GF-D8 (cell line): ENCODE measurements around the gene TTC3.

Source experiments
- DNase-seq: peaks from one replicate; lab custom pipeline; 2025; lab: John Stamatoyannopoulos, UW

The TTC3 gene

DNA sequence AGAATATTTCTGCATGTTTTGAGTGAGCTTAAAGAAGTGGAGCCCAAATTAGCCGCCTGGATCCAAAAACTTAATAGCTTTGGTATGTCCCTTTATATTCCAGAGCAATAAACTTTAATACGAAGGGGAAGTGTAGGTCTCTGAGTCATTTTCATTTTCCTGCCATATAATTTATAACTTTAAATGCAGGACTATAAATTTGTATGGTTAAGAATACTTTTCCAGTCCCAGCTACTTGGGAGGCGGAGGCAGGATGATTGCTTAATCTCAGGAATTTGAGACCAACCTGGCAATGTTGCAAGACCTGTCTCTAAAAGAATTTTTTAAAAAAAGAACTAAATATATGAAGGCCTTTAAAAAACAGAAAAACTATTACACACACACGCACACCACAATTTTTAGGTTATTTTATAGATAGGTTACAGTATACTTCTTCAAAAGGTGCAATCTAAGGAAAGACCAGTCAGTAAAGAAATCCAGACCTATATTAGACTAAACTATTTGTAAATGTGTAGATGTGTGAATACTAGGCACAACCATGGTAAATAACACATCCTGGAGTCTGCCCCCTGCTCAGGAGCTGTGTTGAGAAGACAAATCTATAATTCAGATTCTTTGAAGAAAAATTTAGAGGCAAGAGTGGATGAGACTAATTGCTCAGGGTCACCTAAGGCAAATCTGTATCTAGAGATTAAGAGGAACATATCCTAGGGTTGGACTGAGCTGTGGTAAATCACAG is 80.3 kb downstream of the TTC3 start:
- no peak for DNase-seq

DNA sequence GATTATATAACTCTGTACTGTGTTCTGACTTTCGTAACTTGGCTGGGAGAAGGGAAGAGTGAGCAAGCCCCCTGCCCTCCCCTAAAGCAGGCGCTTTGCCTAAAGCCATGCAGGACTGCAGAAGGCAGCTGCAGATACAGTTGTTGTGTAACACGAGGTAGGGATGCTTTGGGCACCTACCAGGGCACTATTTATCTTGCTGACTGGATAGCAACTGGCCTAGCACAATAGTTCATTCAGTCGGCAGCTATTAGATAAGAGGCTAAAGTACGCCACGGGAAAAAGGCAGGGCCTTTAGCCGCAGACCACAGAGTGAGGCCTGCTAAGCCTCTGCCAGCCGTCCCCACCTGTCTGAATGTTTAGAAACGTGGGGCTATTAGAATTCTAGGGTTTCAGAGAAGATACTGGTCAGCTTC is 80.9 kb downstream of the TTC3 start:
- DNase-seq: no peak

DNA sequence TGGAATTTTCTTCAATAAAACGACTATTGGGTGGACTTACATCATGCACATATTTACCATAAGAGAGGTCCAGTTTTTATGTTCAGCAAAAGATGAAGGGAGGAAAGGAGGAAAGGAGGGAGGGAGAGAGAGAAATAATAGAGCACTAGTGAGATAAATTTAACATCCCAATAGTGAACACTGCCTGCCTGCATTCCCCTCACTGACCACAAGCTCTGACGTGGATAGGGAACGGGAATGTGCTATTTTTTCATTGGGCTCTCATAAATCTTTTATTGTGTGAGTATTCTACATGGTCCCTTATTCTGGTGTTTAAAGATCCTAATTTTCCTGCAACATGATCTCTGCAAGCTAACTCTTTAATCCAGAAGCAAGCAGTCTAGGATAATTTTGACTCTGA is 82.1 kb downstream of the TTC3 start:
- DNase-seq: no peak

DNA sequence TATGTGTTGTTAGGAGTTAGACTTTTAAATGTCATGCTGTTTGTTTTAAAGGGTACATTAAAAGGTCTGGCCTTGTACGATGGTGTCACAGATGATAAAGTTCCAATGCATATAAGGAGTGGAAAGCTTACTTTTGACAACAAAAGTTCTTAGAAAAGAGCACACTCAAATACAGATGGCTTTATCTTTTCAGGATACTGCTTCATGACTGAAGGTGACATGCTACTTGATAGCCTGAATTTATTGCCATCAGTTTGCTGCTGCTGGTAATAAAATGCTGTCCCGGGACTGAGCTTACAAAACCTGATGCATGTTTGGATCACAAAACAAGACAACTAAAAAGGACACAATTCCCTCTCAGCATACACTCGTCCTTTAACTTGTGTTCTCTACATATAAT is 84.9 kb downstream of the TTC3 start:
- no peak for DNase-seq

DNA sequence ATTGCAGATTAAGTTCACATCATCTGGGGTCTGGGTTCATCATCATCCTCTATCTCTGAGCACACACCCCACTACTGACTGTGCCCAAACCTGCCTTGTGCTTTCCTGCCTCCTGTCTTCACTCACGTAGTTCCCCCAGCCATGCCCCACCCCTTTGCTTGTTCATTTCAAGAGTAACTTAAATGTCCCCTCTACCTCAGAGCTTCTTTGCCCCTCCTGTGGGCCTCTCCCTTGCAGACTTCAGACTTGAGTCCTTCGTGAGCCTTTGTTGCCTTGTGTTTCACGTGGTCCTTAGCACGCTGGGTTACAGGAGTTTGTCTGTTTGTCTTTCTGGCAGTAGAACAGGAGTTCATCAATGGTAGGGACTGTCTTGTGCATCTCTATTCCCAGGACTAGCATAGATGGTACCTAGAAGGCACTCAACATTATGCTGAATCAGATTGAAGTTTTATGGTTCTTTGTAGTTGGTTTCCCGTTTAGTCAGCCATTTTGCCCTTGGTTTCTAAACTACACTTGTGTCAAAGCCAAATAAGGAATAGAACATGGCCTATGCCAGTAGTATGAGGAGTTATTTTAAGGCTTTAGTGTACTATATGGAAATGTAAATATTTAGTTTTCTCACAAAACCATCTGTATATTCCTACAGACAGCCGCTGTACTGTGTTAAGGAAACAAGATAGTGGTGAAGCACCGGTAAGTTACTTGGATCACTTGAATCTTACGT is 86.2 kb downstream of the TTC3 start:
- DNase-seq: no peak

DNA sequence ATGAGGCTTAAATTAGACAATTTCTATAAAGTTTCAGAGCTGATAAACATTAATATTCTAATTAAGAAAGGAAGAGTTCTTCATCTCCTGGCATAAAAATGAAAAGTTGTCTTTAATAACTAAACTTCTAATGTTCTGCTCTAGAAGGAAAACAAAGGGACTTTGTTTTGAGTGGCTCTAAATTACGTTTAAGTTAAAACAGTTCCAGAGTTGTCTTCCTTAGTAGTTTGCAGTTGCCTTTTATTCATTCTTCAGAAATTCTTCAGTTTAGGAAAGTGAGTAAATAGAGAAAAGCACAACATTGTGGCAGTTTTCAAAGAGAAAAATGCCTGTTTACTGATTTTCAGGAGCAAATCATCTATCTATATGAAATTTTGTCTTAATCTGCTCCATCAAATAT is 86.9 kb downstream of the TTC3 start:
- no peak for DNase-seq

DNA sequence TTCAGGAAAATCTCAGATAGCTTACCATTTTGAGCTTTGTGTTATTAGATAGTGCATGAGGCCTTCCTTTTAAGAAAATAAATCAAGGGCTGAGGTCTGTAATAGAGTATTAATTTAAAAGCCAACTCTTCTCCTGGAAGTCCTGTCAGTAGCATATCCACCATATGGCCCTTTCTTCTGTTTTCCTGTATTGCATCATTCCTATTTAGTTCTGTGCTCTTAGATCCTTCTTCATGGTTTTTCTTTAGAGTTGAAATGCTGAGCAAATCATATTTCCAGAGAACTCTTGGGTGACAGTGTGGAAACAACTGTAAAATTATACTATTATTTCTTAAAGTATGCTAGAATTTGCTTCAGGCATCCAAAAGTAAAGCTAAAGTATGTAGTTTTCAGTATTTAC is 91.7 kb downstream of the TTC3 start:
- peak; percentile 49 for DNase-seq

DNA sequence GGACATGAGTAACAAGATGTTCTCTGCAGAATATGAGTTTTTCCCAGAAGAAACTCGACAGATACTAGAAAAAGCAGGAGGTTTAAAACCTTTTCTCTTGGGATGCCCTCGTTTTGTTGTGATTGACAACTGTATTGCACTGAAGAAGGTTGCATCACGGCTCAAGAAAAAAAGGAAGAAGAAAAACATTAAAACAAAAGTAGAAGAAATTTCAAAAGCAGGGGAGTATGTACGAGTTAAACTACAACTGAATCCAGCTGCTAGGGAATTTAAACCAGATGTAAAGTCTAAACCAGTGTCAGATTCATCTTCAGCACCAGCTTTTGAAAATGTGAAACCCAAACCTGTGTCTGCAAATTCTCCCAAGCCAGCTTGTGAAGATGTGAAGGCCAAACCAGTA is 92.5 kb downstream of the TTC3 start:
- DNase-seq: peak; percentile 20

DNA sequence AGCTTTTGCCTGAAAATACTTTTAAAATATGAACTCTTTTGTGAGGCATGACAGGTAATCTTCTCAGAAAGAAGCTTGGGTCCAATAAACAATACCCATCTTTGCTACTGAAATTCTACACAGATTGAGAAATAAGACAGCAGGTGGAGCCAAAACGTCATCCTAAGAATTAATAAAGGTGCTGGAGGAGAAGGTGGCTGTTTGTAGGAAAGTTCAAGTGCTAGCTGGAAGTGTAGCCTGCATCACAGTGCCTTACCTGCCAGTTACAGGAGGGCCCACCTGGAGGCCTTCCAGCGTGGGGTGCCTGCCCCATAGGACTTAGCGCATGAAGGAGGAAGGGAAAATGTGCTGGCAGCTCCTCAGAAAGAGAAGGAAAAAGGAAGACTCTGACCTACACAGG is 93.7 kb downstream of the TTC3 start:
- no peak for DNase-seq

DNA sequence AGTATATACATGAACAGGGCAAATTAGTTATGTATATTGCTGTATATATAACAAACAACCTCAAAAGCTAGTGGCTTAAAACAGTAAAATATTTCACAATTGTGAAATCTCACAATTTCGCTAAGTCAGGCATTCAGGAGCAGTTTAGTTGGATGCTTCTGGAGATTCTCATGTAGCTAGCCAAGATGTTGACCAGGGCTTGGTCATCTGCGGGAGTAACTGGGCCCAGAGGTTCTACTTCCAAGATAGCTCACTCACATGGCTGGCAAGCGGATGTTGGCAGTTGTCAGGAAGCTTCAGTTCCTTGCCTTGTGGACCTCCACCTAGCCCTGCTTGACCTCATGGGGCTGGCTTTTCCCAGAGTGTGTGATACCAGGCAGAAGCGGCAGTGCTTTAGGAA is 95.6 kb downstream of the TTC3 start:
- no peak for DNase-seq

DNA sequence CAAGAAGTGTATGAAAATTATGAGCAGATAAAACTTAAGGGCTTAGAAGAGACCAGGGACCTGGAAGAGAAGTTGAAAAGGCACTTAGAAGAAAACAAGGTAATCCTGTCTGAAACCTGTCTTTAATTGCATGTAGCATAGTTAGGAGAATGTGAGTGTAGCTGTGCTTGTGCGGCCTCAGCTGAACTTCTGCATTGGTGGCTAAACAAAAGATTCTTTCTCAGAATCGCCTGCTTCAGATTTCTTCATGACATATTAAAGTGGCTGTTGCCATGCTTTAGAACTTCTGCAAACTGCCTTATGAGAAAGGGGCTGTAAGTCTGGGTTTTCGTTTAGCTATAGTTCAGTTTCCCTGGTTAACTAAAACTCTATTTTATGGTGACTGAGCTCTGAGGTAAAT is 99.6 kb downstream of the TTC3 start:
- peak; percentile 14 for DNase-seq

DNA sequence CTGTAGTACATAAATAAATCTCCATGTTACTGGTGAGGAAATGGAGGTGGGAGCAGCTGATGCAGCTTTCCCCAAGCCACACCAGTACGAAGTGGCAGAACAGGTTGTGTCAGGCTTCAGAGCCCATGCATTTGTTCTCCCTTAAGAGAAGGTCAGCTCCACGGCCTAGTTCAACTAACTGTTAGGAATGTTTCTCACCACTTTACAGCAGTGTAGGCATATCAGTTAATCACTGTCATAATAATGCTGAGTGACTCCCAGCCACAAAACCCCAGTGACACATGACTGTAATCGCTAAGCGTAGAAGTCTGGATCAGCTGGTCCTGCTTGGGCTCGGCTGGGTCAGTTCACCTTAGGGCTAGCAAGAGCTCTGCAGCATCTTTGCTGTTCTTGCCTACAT is 103.7 kb downstream of the TTC3 start:
- no peak for DNase-seq

DNA sequence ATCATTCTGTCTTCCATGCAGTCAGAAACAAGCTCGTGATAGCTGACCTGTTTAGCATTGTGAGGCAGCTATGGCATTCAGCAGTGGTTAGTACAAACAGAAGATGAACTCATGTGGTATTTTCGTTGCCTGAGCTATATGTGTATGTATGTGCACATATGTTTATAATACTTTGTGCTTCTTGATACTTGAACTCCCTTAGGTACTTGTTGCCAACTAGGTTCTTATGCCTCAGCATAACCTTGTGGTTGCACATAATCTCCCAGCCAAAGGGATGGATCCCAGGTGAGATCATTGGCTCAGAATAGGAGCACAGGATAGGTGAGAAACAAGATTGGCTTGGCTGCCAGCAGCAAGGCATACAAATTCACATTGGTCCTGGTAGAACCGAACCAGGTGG is 108.0 kb downstream of the TTC3 start:
- DNase-seq: no peak

DNA sequence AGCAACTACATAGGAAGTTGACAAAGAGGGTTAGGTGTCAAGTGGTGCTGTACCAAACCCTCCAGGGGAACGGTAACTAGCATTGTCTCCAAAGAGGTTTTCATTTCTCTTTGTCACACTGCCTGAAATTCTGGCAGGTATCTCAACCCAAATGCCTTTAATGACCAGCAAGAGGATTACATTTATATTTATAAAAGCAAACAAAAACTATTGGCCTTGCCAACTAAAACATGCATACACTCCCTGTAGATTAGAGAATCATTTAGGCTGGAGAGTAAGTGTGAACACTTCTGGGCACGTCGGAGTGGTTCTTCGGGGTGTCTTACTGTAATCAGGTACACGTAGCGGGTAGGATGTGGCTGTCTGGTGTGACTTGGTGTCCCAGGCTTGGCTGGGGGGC is 109.2 kb downstream of the TTC3 start:
- no peak for DNase-seq

DNA sequence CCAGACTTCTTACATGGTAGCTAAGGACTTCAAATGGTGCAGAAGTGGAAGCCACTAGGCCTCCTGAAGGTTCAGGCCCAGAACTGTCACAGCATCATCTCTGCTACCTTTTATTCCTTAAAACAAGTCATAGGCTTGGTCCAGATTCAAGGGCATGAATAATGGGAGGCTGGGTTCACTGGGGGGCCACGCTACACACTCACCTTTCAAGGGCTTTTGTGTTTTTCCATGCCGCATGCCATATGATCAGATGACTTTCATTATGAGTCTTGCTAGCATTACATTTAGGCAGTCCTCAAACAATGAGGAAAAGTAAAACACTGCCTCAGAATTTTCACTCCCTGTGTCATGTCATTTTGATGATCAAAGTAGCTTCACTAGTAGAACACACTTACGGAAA is 110.7 kb downstream of the TTC3 start:
- DNase-seq: no peak

DNA sequence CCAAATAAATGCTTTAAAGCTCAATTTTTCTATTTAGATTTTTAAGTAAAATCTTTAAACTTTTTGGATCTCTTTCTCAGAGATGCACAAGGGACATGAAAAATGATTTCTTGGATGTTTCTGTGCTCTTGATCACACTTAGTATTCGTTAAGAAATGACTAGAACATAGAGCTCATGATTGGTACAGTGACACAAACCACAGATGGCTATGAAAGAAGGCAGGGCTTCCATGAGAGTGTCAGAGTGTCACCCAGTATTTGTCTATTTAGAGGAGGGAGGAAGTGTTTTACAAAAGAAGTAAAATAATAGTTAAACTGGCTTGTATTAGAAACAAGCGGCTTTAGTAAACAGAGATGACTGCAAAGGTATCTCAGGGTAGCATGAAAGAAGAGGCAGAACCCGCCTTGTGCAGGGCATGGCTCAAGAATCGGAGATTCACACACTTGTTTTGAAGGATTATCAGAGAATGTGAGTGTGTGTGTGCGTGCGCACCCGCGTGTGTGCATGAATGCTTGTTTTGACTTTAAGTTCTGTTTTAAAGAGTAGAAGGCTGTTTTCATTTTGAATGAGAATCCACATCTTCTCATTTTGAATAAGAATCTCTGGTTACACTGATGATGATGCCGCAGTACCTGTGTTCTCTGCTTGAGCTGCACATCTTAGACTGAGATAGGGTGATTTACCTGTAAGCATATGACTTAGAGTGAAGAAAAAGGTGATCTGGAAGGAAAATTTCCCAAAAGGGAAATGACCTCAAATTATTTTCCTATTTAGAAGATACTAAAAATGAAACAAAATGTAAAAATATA is 111.9 kb downstream of the TTC3 start:
- no peak for DNase-seq

DNA sequence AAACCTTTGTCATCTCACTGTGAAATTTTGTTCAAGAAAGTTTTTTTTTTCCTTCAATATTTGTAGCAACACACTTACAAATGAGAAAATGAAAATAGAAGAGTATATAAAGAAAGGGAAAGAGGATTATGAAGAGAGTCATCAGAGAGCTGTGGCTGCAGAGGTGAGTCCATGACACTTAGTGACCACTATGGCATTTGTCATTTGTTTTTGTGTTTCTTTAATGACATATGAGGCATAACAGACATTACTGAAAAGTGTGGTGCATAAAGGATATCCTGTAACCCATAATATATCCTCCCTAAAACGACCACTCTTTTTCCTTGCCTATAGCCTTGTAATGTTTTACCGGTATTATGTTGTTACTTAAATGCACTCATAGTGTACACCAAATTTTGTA is 113.9 kb downstream of the TTC3 start:
- DNase-seq: no peak

DNA sequence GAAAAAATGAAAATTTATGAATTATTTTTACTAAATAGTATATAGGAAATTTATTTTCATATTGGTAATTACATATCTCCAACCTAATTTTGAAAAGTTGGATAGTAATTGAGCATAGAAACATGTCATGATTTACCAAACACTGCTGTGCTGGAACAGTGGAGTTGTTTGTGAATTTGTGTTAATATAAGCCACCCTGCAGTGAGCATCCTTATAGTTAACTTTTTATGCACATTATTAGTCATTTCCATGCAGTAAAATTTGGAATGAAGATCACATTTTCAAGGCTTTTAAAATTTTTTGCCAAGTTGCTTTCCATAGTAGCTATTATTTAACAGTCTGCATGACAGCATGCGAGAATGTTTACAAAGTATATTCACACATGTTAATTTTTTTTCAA is 115.8 kb downstream of the TTC3 start:
- no peak for DNase-seq

DNA sequence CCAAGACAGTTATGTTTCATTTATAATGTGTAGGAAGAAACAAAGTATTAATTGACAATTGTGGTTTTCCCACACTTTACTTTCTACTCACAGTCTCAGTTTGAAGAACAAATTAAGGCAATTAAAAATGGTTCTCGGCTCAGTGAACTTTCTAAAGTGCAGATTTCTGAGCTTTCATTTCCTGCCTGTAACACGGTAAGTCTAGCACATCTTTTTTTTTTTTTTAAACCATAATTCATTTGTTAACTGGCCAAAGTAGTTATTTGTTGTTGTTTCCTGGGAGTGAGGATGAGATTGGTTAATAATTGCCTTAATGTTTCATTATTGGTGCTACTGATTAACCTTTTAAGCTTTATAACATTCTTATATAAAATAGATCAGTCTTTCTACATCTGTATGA is 119.0 kb downstream of the TTC3 start:
- no peak for DNase-seq

DNA sequence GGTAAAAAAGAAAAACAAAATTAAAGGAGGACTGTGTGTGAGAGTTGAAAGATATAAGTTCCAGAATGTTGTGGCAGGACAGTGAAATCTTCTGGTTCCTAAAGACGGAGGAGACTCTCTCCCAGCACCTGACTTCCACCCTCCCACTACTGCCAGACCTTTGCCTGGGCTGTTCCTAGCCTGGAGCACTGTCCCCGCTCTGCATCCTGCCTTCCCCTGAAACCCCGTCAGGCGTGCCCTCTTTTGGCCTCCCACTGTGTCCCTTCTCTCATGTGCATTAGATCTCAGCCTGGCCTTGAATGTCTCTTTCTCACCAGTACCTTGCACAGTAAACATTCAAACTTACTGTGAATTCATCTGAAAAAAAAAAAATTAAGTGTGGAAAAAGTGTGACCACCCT is 120.0 kb downstream of the TTC3 start:
- DNase-seq: no peak

DNA sequence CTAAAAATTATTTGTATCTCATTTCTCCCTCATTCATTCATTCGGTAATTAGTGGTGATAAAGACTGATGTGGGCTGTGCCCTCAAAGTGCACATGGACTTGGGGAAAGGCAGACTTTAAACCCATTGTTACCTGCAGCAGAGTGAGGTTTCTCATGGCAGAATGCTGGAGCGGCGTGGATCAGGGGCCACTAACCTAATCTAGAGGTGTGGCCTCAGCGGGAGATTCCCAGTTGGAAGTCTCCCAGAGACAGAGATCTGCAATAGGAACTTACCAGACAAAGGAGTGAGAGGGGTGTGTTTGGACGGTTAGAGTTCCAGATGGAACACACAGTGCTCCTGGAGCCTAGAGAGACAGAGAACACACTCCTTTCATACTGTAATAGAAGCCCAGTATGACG is 120.6 kb downstream of the TTC3 start:
- DNase-seq: no peak

DNA sequence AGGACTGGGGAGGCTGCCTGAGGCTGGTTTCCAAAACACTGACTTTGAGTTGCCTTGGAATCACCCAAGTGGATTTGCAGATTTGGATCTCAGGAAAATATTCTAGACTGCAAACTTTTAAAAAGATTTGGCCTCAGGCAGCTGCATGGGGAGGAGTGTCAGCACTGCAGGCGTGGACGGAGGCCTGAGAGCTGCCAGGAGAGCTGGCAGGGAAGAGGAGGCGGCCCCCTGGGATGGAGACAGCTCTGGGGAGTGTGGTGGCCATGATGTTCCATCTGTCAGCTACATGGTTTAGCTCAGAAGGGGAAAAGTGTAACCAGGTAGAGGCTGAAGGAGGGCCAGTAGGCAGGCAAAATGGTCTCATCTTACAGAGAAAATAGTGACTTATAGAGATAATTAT is 122.0 kb downstream of the TTC3 start:
- DNase-seq: no peak

DNA sequence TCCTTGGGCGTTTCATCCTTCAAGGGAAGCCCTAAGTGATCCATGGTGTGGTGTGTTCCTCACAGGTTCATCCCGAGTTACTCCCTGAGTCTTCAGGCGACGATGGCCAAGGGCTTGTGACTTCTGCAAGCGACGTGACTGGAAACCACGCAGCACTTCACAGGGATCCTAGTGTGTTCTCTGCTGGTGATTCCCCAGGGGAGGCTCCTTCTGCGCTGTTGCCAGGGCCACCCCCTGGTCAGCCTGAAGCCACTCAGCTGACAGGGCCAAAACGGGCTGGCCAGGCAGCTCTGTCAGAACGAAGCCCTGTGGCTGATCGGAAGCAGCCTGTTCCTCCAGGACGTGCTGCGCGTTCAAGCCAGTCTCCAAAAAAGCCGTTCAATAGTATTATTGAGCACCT is 122.6 kb downstream of the TTC3 start:
- no peak for DNase-seq
